ENCODE measurements around the gene ADORA3. TPM values are rescaled to one million over a fixed set of nuclear protein-coding genes. Genes with fewer than 3 reads are reported as not detected.

Gene ADORA3
- total RNA-seq, 2 donors from 2014 or later = 1.2 to 1.3 TPM

DNA sequence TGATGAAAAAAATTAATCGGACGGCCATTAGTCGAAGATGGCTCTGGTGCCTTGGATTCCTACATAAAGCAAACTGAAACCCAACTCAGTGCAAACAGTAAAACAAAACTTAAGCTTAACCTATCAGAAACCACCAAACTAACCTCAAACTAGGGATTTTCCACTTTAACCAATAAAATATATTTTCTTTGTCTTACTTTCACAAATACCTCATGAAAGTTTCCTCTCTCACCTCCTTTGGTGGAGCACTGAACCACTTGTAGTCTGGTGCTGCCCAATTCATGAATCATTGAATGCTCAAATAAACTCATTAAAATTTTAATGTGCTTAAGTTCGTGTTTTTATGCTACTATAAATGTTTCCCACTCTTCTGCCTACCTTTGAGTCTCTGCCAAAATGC is 7.0 kb downstream of the ADORA3 start:
- intact Hi-C loops (cut with DNase I) = no loop called here
- no peak for TF ChIP-seq CTCF (IDR thresholded peaks at IDR 0.05)
- no peaks in the 10 kb centered on the region for H3K4me1 ChIP-seq
- no peak overlapping the region for H3K4me3 ChIP-seq
- DNase-seq = no peak
- H3K27ac ChIP-seq = no peak overlapping the region
- H3K36me3 ChIP-seq = no peaks in the 10 kb centered on the region
- no peaks in the 10 kb centered on the region for H3K27me3 ChIP-seq
- H3K9me3 ChIP-seq = no peaks in the 10 kb centered on the region
- H3K9ac ChIP-seq (ENCODE audit: low read depth in 2 of 2, low read length in 2 of 2) = no peak overlapping the region

GRCh38 chr1:111491070-111491469 is 12.4 kb downstream of the ADORA3 start:
- no peak overlapping the region for H3K9ac ChIP-seq (ENCODE audit: low read depth in 2 of 2, low read length in 2 of 2)
- no peaks in the 10 kb centered on the region for H3K4me1 ChIP-seq
- no peaks in the 10 kb centered on the region for H3K27me3 ChIP-seq
- no peaks in the 10 kb centered on the region for H3K36me3 ChIP-seq
- intact Hi-C loops (cut with DNase I) = no loop called here
- H3K9me3 ChIP-seq = no peaks in the 10 kb centered on the region
- DNase-seq = no peak
- H3K27ac ChIP-seq = no peak overlapping the region
- no peak for TF ChIP-seq CTCF (IDR thresholded peaks at IDR 0.05)
- no peak overlapping the region for H3K4me3 ChIP-seq

DNA sequence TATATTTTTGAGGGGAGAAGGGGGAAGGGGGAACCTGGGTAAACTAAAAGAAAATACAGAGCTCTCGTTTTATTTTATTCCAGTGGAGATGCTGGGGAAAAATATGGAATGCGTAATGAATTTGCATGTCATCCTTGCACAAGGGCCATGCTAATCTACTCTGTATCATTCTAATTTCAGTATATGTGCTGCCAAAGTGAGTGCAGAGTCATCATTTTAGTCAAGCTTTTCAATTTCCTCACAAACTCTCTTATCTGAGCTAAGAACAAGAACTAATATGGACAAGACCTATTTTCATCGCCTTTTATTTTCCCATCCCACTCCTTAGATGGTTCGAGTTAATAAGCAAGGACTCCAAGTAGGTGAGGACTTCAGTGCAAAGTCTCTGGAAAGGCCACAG is 13.2 kb downstream of the ADORA3 start:
- Histone ChIP-seq H3K9ac (ENCODE audit: low read depth in 2 of 2, low read length in 2 of 2) (no peak overlapping the region), H3K27me3 (no peaks in the 10 kb centered on the region), H3K36me3 (no peaks in the 10 kb centered on the region), H3K4me3 (no peak overlapping the region), H3K27ac (no peak overlapping the region), H3K9me3 (no peaks in the 10 kb centered on the region), H3K4me1 (no peaks in the 10 kb centered on the region)
- no peak for DNase-seq
- intact Hi-C loops (cut with DNase I) = no loop called here
- no peak for TF ChIP-seq CTCF (IDR thresholded peaks at IDR 0.05)

- no peak for TF ChIP-seq CTCF (IDR thresholded peaks at IDR 0.05)
- Histone ChIP-seq H3K9me3 (no peaks in the 10 kb centered on the region), H3K27me3 (no peaks in the 10 kb centered on the region), H3K4me3 (no peak overlapping the region), H3K4me1 (no peaks in the 10 kb centered on the region), H3K36me3 (no peaks in the 10 kb centered on the region), H3K9ac (ENCODE audit: low read depth in 2 of 2, low read length in 2 of 2) (peak overlapping the region in 1 of 2 donors; percentile 12), H3K27ac (no peak overlapping the region)
- intact Hi-C loops (cut with DNase I) = no loop called here
- no peak for DNase-seq
Measured at GRCh38 chr1:111489604-111490003, 13.8 kb downstream of the ADORA3 start.

GRCh38 chr1:111488669-111489068 is 14.8 kb downstream of the ADORA3 start:
- Histone ChIP-seq H3K9ac (ENCODE audit: low read depth in 2 of 2, low read length in 2 of 2) (no peak overlapping the region), H3K4me3 (no peak overlapping the region), H3K36me3 (no peaks in the 10 kb centered on the region), H3K9me3 (no peaks in the 10 kb centered on the region), H3K27me3 (no peaks in the 10 kb centered on the region), H3K4me1 (no peaks in the 10 kb centered on the region), H3K27ac (no peak overlapping the region)
- no peak for TF ChIP-seq CTCF (IDR thresholded peaks at IDR 0.05)
- DNase-seq = no peak
- intact Hi-C loops (cut with DNase I) = no loop called here

DNA sequence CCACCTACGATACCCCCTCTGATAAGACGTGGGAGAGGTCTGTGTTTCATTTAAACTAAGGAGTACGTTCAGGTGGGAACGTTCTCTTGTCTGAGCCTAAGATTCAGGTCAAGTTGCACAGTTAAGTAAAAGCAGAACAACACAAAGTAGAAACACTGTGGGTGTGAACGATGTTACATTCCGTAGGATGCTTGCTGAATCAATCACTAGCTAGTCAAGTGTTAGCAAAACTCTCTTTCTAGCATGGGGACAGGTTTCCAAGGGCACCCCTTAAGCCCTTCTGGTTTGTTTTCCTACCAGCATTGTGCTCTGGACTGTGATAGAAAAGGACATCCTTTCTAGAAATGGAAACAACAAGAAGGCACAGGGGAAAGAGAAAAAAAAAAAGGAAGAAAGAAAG is 16.3 kb downstream of the ADORA3 start:
- Histone ChIP-seq H3K4me1 (no peaks in the 10 kb centered on the region), H3K27ac (no peak overlapping the region), H3K36me3 (no peaks in the 10 kb centered on the region), H3K9ac (ENCODE audit: low read depth in 2 of 2, low read length in 2 of 2) (no peak overlapping the region), H3K27me3 (no peaks in the 10 kb centered on the region), H3K4me3 (no peak overlapping the region), H3K9me3 (no peaks in the 10 kb centered on the region)
- no peak for DNase-seq
- intact Hi-C loops (cut with DNase I) = no loop called here
- no peak for TF ChIP-seq CTCF (IDR thresholded peaks at IDR 0.05)

Measured in colonic mucosa (tissue), 4 donors.